HT1080 (cell line): Measurements from ENCODE around the gene DFFB. TPM values are rescaled to one million over a fixed set of nuclear protein-coding genes. Genes with fewer than 3 reads are reported as not detected.

Source experiments
- DNase-seq: peaks from one replicate; pipeline ENCODE4 v3.0.0-alpha.2; 2015; ENCODE audit warnings: low read depth
- total RNA-seq: library from RNA; depleted of rRNA; stranded (reverse); fragments of >200 nt; shearing (Covaris generic); gene quantifications from 2 replicates; pipeline ENCODE4 v1.2.3, GENCODE V29; 2014

Gene DFFB
- total RNA-seq, 1 experiment from 2014 or later: 8.9 TPM

DNA sequence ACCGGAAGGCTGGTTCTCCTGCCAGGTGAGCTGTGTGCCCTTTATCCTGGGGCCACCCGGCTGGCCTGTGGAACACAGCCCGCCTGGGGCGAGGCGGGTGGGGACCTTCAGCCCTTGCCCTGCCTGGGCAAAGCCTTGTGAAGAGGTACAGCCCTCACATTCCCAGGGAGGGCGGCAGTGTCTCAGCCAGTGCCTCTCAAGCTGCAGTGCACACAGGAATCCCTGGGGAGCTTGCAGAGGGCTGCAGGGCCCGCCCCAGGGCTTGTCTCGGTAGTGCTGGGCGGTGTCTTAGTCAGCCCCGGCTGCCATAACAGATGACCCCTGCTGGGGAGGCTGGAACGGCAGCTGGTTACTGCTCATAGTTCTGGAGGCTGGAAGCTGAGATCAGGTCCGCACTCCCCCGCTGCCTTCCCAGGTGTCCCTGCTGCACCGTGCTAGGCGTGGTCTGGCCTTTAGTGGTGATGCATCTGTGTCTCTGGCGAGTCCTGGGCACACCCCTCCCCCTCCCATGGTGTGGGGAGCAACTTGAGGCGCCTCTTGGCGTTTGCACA lies 12.6 kb downstream of the DFFB start:
- no peak for DNase-seq

DNA sequence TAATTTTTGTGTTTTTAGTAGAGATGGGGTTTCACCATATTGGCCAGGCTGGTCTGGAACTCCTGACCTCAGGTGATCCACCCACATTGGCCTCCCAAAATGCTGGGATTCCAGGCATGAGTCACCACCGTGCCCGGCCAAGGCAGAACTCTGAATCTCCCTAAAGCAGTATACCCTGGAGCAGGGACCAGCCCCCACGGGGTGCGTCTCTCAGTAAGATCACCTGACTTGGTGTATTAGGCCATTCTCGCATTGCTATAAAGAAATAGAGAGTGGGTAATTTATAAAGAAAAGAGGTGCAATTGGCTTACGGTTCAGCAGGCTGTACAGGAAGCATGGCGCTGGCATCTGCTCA lies 14.2 kb downstream of the DFFB start:
- DNase-seq: no peak

DNA sequence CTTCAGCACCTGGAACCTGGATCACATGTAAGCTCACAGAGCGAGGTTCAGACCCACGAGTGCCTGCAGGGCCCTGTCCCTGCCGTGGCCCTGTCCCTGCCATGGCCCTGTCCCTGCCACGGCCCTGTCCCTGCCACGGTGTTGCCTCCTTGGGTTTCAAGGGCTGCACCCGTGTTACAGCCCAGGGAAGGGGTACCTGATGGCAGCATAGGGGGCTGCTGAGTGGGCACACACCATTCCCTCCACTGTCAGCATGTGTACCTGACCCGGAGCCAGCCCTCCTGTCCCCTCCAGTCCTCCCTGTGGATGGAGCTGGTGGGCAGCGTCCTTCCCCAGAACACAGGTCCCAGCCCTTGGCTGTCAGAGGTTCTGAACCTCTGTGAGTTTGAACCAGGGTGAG lies 15.3 kb downstream of the DFFB start:
- no peak for DNase-seq

DNA sequence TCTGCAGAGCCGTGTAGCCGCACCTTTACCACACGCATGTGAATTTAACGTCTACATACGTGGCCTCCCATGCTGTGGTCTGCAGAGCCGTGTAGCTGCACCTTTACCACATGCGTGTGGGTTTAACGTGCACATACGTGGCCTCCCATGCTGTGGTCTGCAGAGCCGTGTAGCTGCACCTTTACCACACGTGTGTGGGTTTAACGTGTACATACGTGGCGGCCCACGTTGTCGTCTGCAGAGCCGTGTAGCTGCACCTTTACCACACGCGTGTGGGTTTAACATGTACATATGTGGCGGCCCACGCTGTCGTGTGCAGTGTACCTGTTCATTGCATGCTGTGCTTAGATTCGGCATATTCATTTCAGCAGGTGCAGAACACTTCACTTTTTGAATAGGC lies 17.5 kb downstream of the DFFB start:
- DNase-seq: no peak

DNA sequence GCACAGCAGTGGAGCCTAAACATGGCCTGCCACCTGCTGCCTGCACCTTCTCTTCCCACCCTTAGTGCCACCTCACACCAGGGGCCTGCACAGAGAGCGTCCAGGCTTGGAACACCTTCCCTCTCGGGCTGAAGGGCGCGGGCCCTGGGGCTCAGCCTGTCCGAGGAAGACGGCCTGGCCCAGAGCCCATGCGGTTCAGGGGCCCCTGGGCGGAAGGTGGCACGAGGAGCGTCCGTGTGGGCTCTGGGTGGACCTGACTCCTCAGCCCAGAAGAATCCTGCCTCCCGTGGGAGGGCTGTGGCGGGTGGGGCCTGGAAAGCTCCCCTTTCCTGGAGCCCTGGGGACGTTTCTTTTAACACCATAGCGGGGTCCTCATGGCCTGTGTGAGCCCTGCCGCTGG lies 19.4 kb downstream of the DFFB start:
- no peak for DNase-seq

DNA sequence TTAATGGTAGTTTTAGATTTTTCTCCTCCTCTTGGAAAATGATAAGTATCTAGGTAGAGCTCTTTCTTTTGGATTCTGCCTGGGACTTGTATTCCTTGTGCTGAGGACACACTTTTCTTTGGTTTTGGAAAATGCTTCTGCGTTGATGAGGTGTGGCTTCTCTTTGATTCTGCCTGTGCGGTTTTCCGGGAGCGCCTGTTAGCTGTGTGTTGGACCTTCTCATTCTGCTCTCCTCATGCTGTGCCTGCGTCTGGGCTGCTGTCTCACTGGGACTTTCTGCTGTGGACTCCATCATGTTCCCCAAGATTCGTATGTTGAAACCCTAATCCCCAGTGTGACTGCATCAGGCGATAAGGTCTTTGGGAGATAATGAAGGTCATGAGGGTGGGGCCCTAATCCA lies 21.8 kb downstream of the DFFB start:
- DNase-seq: no peak

DNA sequence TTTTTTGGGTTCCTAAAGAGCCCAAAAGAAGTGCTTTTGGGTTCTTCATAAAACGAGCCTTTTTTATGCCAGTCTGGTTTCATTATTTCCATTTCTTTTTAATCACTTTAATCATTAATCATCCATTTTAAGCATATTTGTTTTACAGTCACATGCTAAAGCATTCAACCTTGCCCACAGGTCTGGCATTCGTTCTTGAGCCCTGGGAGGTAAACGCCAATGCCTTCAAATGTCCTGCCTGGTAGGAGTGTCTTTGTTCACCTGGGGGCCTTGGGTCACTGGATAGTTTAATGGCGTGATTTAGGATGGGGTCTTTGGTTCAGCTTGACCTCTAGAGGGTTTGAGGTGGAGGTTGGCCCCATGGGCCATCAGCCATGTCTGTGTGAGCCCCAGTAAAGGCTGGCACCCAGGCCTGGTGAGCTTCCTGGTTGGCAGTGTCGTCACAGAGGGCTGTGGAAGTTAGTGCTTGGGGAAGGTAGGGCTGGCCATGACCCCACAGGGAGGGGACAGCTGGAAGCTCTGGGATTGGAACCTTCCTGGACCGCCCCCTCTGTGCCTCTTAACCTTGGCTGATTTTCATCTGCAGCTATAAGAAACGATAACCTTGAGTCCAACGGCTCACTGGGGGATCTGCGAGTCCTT lies 22.6 kb downstream of the DFFB start:
- no peak for DNase-seq

DNA sequence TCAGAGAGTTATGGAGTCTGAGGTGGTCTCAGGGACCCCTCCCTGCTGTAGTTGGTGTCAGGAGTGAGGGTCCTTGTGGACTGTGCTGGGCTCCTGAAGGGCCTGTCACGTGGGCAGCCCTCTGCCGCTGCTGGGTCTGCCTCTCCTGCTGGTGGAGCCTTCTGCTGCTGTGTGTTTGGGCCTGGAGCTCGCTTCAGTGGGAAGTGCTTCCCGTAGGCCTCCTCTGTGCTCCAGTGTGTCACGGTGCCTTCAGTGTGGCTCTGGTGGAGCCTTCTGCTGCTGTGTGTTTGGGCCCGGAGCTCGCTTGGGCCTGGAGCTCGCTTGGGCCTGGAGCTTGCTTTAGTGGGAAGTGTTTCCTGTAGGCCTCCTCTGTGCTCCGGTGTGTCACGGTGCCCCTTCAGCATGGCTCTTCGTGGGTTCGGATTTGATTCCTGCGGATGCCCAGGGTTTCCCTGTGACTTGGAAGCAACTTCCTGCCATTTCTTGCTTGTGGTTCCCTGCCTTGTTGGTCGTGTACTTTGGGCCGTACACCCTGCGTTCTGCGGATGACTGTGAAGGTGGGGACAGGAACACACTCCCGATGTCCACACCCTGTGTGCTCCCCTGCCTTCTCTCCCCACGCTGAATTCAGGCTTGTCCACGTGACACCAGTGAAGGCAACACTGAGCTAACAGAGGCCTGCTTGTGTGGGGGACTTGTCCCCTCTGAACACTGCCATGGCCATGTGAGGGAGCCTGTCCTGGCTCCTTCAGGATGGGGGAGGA lies 23.3 kb downstream of the DFFB start:
- no peak for DNase-seq

DNA sequence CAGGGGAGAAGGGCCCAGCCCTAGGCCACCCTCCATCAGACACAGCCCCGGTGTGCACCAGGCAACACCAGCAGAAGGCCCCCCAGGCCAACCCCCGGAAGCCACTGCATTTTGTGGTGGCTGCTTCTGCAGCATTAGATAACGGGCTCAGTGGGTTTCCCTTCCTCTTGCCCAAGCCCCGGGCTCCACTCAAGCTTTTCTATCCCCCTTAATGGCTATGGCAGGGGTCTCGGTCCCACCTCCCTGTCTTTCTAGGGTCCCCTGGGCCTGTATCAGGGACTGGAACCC lies 23.9 kb downstream of the DFFB start:
- DNase-seq: no peak

DNA sequence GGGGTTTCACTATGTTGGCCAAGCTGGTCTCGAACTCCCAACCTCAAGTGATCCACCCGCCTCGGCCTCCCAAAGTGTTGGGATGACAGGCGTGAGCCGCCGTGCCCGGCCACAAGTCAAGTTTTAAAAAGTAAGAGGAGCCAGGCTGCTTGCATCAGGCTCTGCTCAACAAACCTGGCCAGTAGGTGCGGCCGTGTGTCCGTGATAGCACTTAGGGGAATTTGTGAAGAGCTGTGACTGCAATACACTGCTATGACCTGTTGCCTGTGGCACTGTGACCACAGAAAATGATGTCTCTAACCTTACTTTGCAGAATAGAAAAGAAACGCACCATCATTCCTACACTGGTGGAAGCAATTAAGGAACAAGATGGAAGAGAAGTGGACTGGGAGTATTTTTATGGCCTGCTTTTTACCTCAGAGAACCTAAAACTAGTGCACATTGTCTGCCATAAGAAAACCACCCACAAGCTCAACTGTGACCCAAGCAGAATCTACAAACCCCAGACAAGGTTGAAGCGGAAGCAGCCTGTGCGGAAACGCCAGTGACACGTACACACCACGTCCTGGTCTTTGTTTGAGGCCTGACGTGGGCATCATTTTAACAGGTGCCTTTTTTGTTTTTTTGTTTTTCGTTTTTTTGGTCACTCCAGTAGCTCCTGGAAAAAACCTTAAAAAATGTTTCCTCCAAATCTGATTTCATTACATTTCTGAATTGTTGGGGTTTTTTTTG lies 26.1 kb downstream of the DFFB start:
- DNase-seq: no peak

DNA sequence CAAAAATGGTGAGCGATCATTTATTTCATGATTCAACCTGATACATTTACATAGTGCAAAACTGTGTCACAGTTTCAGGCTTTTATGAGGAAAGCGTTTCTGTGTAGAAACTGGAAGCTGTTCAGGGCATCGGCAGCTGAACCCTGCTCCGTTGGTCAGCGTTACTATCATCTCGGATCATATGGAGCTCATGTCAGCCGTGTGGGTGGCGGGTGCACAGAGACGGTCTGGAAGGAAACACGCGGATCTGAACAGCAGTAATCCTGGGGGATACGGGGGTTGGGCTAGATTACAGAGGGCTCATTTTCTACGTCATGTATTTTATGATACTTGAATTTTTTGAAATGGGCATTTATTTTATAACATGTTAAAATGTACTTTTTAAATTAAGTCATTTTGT lies 27.7 kb downstream of the DFFB start:
- DNase-seq: no peak

DNA sequence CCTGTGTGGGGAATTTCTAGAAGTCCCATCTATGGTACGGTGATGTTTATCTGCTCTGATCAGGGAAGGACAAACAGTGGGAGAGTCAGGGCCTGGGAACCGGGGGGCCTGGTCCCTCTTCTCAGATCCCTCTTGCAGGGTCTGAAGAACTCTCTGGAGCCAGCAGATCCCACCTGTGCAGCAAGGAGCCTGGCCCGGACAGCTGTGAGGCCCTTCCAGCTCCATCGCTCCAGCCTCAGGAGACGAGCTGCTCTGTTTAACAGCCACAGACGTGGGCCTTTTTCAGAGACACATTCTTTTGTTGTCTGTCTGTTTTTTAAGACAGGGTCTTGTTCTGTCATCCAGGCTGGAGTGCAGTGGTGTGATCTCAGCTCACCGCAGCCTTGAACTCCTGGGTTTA lies 28.3 kb downstream of the DFFB start:
- no peak for DNase-seq

DNA sequence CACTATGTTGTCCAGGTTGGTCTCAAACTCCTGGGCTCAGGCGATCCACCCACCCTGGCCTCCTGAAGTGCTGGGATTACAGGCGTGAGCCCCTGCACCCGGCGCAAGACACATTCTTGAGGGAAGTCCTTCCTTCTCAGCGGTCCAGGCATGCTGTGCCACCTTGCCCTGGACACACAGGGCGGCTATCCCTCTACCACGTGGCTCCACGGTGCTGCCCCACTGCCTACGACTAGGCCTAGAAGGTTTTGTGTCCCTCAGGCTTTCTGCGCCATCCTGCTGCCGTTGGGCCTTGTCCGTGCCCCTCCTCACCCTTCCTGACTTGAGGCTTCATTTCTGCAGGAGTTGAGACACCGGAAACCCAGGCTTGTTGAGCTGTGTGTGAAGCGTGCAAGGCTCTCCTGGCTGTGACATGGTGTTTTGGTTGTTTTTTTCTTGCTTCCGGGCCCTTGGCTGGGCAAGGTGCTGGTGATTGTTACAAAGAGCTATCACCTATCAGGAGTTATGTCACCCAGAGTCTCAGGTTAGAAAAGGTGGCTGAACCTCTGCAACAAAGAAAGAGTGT lies 28.9 kb downstream of the DFFB start:
- no peak for DNase-seq

DNA sequence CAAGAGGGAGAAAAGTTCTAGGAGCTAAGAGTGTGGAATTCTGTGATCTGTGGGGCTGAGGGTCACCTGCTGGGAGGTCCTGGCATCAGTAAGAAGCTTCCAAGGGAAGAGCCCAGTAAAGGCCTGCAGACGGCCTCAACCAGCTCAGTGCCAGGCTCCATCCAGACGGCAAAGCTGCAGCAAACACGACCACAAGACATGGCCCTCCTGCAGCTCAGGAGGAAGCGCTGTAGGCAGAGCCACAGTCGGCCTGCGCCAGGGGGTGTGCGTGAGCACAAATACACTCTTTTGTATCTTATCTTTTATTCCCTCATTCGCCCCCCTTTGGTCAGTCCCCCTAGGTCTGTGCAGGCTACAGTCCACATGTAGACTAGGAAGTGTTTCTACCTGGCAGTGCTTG lies 29.4 kb downstream of the DFFB start:
- no peak for DNase-seq

DNA sequence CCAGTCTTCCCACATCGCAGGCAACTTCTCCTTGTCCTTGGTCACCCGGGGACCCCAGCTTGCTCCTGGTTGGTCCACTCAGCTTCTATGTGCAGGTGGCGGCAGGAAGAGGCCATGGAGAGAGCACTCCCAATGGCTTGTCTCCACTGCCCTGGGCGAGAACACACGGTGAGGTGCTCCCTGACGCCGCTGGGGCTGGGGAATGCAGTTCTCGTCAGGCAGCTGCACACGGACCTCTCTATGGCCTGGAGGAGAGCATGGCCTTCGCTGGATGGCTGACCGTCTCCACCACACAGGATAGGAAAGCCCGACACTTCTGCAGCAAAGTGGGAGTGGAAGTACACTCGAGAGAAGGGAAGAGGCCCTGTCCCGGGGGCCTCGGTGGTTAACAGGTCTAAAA lies 31.0 kb downstream of the DFFB start:
- DNase-seq: no peak

DNA sequence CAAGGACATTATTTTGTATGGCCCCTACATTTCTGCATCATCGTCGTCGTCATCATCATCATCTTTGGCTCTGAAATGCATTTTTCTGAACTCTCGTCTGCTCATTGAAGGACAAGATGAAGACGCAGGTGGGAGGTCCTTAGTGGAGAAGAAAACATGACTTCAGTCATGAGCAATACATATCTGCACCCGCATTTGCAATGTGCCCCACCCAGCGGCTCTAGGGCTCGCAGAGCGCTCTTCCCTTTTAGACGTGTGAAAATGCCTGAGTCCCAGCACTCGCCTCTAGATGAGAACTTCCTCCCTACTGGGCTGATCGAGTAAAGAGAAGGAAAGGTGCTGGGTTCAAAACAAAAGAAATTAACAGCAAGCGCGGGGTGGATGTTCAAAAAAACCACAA lies 32.7 kb downstream of the DFFB start:
- DNase-seq: no peak

DNA sequence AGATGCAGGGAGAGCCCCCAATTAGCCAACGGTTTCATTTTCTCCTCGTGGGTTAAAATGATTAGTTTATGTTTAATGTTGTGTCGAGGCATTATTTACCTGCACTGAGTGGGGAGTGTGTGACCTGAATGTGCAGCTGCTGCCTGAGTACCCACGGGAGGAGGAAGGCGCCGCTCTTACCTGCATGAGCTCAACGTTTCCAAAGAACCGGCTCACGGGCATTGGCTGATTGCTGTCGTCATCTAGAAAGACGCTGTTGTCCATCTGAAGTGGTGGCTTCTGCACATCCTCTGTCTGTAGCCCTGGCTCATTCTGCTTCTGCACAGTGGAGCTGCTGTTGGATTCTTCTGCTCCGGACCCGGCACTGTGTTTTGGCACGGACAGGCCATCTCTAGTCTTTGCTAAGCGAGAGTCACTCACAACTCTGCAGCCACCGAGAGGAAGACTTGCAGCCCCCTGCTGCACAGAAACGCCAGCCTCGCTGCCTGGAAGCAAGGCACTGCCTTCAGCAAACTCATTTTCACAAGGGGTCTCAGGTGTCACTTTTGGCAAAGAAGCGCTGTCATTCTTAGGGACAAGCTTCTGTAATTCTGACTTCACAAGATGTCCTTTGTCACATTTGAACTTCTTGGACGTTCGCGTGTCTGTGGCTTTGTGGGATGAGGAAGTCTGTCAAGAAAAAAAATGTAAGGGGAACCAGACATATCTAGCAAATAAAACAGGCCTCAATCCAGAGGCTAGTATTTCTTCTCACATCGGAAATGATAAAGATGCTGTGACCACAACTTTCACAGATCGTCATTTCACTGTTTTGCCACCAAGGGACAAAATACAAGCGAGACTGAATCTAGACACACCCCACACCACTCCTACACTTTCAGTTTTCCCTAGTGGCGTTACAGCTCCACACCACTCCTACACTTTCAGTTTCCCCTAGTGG lies 33.4 kb downstream of the DFFB start:
- no peak for DNase-seq

DNA sequence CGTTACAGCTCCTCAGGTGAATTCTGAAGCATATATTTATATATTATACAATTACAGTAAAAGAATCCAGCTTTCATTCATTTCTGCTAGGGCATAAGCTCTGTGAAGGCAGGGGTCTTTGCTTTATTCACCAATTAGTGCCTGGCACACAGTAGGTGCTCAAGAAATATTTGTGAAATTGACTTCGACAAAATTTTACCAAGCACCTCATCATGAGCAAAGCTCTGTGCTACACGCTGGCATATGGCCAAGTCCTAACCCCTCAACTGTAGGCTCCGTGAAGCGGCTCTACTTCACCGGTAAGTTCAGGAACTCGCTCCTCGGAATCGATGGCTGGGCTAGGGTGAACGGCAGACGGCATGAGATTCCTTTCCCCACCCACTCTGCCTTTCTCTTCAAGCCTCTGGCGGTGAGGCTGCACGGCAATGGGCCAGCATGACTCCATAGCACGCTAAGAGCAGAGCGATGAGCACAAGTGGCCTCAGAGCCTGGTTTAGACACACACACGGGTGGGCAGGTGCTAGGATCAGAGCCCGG lies 34.1 kb downstream of the DFFB start:
- no peak for DNase-seq

DNA sequence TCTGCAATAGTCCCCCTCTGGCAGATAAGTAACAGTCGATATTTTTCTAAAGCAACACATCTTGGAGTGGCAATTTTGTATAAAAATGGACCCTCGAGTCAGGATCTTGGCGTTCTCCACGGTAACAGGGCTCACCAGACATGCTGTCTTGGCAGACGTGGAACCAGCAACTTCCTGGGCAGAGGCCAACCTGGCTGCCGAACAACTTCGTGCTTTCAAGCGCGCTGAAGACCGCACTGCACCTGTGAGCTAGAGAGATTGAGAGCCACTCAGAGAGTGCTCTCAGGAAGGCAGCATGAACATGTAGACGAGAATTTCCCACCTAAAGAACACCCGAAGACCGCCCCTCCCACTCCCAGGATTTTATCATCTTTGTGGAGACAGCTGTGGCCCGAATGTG lies 35.5 kb downstream of the DFFB start:
- DNase-seq: no peak

DNA sequence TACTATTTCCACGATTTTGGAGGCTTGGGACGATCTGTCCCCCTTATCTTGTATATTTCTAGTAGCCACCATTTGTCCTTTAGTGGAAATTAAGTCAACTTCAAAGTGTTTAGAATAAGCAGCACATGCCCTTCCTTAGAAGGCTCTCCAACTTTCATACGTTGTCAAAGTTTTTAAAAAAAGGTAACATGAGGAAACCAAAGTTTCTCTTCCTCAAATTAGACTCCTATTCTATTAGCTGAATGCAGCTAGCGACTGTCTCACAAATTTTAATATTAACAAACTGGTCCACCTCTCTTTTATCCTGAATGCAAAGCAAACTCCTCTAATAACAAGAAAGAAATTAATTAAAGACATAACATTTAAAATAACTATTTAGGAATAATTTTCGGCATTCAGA lies 35.9 kb downstream of the DFFB start:
- DNase-seq: no peak
